ENCODE measurements around the gene LAMTOR4. TPM values are rescaled to one million over a fixed set of nuclear protein-coding genes. Genes with fewer than 3 reads are reported as not detected.

Gene LAMTOR4
- total and polyA plus RNA-seq, 10 of the 15 experiments (the other 5 are each of a cell fraction or from before 2014, with no cell fraction given), result 73.4 to 297 (median 196) TPM

DNA sequence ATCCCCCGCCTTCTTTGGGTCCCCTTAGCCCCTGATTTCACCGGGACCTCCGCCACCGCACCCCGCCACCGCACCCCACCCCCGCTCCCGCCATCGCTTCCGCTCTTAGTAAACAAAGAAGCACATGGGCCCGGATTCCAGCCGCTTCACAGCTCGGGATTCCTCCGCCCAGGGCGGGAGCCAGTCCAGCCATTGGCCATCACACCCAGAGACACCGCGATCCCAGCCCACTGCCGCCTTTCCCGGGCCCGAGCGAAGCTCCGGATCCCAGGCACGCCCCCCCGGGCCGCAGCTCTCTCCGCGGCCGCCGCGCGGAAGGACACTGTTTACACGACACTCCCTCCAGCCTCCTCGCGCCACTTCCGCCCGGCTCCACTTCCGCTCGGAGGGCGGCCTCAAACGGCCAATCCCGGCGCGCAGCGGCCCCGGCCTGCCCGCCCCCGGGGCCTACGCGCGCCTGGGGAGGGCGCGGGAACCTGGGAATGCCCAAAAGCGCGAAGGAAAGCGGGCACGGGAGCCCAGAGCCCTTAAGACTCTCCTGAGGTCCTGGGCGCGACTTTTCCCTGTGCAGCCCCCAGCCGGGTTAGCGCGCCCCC is 48.2 kb upstream of the LAMTOR4 start:
- BruUV-seq (replicated peaks), result no TSS peak
- intact Hi-C loops (cut with micrococcal nuclease; ENCODE audit: unreplicated experiment) (loop anchor here (1.0 to 2.0 kb wide), 3 partner anchors 18 to 48 kb away; partner anchors contain the start of gene LAMTOR4), in situ Hi-C loops (cut with MboI) (no loop called here)
- Histone ChIP-seq H3K27ac (ENCODE audit: control insufficient read depth, insufficient read depth) (peak overlapping the region; percentile 97), H3K4me1 (ENCODE audit: control insufficient read depth, insufficient read depth, low read length) (peaks cover 16% of the 10 kb centered on the region), H3K36me3 (ENCODE audit: control insufficient read depth in 2 of 2, insufficient read depth in 2 of 2, low read length in 1 of 2) (peaks cover 31 to 34% of the 10 kb centered on the region in 2 experiments), H3K9me3 (replicated peaks; ENCODE audit: control insufficient read depth, insufficient read depth, low read length) (no peaks in the 10 kb centered on the region), H3K27me3 (replicated peaks in 1 of 2; ENCODE audit: control insufficient read depth in 2 of 2, insufficient read depth in 2 of 2, low read length in 1 of 2) (no peaks in the 10 kb centered on the region), H2AFZ (ENCODE audit: control insufficient read depth, low read depth, low read length) (no peak overlapping the region; the same call in none of the 2 replicates), H3K9ac (ENCODE audit: control insufficient read depth, insufficient read depth, low read length) (peak overlapping the region; percentile 98), H3K4me2 (ENCODE audit: control insufficient read depth, insufficient read depth) (peak overlapping the region; percentile 80), H3K4me3 (peak overlapping the region; percentile 88), H4K20me1 (ENCODE audit: control insufficient read depth, insufficient read depth) (peaks cover 2% of the 10 kb centered on the region; the same call in 1 of the 2 replicates), H3K79me2 (ENCODE audit: control insufficient read depth, insufficient read depth, low read length) (peaks cover 29% of the 10 kb centered on the region)
- 1% methylated on average over 57 of the region's 61 CpGs for WGBS (ENCODE audit: insufficient coverage, insufficient replicate concordance, low lambda C conversion rate, missing lambda C conversion rate)
- peak; percentile 56 for DNase-seq (ENCODE audit: low read depth, low spot score)
- ChIA-PET CTCF (interaction anchor here (0.6 to 1.7 kb wide), 7 partner anchors 11 to 245 kb away, joined by 3 to 4 read pairs (median 3); no protein-coding TSS in a partner anchor), POLR2A (interaction anchor here (0.5 to 2.9 kb wide), 18 partner anchors 11 to 441 kb away, joined by 3 to 39 read pairs (median 4); partner anchors contain the start of genes CNPY4, COPS6, GAL3ST4 and LAMTOR4), RAD21 (ENCODE audit: unreplicated experiment) (interaction anchor here (0.8 to 2.7 kb wide), 6 partner anchors 12 to 438 kb away, joined by 3 to 23 read pairs (median 8); partner anchors contain the start of gene MBLAC1), SMC1A (ENCODE audit: uncharacterized antibody, unreplicated experiment) (interaction anchor here (0.8 to 2.4 kb wide), 7 partner anchors 11 to 173 kb away, joined by 3 to 14 read pairs (median 4); no protein-coding TSS in a partner anchor)
- FAIRE-seq, result peak; percentile 92
- ATAC-seq, result peak; percentile 89
- TF ChIP-seq, protein P1, sequence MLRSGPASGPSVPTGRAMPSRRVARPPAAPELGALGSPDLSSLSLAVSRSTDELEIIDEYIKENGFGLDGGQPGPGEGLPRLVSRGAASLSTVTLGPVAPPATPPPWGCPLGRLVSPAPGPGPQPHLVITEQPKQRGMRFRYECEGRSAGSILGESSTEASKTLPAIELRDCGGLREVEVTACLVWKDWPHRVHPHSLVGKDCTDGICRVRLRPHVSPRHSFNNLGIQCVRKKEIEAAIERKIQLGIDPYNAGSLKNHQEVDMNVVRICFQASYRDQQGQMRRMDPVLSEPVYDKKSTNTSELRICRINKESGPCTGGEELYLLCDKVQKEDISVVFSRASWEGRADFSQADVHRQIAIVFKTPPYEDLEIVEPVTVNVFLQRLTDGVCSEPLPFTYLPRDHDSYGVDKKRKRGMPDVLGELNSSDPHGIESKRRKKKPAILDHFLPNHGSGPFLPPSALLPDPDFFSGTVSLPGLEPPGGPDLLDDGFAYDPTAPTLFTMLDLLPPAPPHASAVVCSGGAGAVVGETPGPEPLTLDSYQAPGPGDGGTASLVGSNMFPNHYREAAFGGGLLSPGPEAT (IDR thresholded peaks at IDR 0.05; ENCODE audit: low read depth), result peak; percentile 89; the same call in 1 of the 2 replicates
- TF ChIP-seq ZSCAN29 (IDR thresholded peaks at IDR 0.05), result no peak
- no peak for TF ChIP-seq BMI1 (IDR thresholded peaks at IDR 0.05; ENCODE audit: borderline replicate concordance)
- TF ChIP-seq SP1 (IDR thresholded peaks at IDR 0.05; ENCODE audit: low read depth, low read length), result peak; percentile 74
- no peak for TF ChIP-seq ZNF274 (IDR thresholded peaks at IDR 0.05; ENCODE audit: insufficient read depth, insufficient read length)
- TF ChIP-seq ZNF622 (IDR thresholded peaks at IDR 0.05), result no peak
- TF ChIP-seq, protein P2, sequence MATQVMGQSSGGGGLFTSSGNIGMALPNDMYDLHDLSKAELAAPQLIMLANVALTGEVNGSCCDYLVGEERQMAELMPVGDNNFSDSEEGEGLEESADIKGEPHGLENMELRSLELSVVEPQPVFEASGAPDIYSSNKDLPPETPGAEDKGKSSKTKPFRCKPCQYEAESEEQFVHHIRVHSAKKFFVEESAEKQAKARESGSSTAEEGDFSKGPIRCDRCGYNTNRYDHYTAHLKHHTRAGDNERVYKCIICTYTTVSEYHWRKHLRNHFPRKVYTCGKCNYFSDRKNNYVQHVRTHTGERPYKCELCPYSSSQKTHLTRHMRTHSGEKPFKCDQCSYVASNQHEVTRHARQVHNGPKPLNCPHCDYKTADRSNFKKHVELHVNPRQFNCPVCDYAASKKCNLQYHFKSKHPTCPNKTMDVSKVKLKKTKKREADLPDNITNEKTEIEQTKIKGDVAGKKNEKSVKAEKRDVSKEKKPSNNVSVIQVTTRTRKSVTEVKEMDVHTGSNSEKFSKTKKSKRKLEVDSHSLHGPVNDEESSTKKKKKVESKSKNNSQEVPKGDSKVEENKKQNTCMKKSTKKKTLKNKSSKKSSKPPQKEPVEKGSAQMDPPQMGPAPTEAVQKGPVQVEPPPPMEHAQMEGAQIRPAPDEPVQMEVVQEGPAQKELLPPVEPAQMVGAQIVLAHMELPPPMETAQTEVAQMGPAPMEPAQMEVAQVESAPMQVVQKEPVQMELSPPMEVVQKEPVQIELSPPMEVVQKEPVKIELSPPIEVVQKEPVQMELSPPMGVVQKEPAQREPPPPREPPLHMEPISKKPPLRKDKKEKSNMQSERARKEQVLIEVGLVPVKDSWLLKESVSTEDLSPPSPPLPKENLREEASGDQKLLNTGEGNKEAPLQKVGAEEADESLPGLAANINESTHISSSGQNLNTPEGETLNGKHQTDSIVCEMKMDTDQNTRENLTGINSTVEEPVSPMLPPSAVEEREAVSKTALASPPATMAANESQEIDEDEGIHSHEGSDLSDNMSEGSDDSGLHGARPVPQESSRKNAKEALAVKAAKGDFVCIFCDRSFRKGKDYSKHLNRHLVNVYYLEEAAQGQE (IDR thresholded peaks at IDR 0.05; ENCODE audit: low read depth, low read length), result no peak
- no peak for TF ChIP-seq RAD21 (IDR thresholded peaks at IDR 0.05; ENCODE audit: insufficient read depth, low read depth, low read length)
- peak; percentile 99 for TF ChIP-seq SIN3A (IDR thresholded peaks at IDR 0.05; ENCODE audit: low read depth, low read length)
- 0 out of 2 replicates have a peak, but pooled peaks have one; percentile 32 for TF ChIP-seq CBFB (IDR thresholded peaks at IDR 0.05; ENCODE audit: low read depth)
- TF ChIP-seq FOXK2 (IDR thresholded peaks at IDR 0.05), result peak; percentile 97
- TF ChIP-seq IKZF1 (conservative IDR thresholded peaks at IDR 0.05), result peak; percentile 94
- TF ChIP-seq MEF2B (IDR thresholded peaks at IDR 0.05; ENCODE audit: partially characterized antibody, poor library complexity, severe bottlenecking), result peak; percentile 78
- peak; percentile 65 for TF ChIP-seq POLR2AphosphoS5 (IDR thresholded peaks at IDR 0.05; ENCODE audit: low read length)
- TF ChIP-seq, protein P3, sequence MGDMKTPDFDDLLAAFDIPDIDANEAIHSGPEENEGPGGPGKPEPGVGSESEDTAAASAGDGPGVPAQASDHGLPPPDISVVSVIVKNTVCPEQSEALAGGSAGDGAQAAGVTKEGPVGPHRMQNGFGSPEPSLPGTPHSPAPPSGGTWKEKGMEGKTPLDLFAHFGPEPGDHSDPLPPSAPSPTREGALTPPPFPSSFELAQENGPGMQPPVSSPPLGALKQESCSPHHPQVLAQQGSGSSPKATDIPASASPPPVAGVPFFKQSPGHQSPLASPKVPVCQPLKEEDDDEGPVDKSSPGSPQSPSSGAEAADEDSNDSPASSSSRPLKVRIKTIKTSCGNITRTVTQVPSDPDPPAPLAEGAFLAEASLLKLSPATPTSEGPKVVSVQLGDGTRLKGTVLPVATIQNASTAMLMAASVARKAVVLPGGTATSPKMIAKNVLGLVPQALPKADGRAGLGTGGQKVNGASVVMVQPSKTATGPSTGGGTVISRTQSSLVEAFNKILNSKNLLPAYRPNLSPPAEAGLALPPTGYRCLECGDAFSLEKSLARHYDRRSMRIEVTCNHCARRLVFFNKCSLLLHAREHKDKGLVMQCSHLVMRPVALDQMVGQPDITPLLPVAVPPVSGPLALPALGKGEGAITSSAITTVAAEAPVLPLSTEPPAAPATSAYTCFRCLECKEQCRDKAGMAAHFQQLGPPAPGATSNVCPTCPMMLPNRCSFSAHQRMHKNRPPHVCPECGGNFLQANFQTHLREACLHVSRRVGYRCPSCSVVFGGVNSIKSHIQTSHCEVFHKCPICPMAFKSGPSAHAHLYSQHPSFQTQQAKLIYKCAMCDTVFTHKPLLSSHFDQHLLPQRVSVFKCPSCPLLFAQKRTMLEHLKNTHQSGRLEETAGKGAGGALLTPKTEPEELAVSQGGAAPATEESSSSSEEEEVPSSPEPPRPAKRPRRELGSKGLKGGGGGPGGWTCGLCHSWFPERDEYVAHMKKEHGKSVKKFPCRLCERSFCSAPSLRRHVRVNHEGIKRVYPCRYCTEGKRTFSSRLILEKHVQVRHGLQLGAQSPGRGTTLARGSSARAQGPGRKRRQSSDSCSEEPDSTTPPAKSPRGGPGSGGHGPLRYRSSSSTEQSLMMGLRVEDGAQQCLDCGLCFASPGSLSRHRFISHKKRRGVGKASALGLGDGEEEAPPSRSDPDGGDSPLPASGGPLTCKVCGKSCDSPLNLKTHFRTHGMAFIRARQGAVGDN (IDR thresholded peaks at IDR 0.05), result no peak

Measured in GM12878 (cell line).